ENCODE measurements around the gene CEBPG.

CEBPG gene

GRCh38 chr19:33350538-33351309 lies 22.8 kb upstream of the CEBPG start:
- no peak for DNase-seq (ENCODE audit: low read depth in 2 of 2)

DNA sequence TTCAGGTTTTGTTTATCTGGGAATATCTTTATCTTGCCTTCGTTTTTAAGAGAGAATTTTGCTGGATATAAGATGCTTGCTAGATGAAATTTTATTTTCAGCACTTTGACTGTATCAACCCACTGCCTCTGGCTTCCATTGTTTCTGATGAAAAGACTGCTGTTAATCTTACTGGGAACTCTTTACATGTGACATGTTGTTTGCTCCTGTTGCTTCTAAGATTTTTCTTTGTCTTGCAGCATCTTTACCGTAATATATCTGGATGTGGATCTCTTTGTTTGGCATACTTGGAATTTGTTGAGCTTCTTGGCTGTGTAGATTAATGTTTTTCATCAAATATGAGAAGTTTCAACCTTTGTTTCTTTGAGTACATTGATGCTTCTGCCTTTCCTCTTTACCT lies 18.0 kb upstream of the CEBPG start:
- DNase-seq (ENCODE audit: low read depth in 2 of 2) = no peak

- no peak for DNase-seq (ENCODE audit: low read depth in 2 of 2)
Observed at GRCh38 chr19:33357556-33357955, 16.0 kb upstream of the CEBPG start.

DNA sequence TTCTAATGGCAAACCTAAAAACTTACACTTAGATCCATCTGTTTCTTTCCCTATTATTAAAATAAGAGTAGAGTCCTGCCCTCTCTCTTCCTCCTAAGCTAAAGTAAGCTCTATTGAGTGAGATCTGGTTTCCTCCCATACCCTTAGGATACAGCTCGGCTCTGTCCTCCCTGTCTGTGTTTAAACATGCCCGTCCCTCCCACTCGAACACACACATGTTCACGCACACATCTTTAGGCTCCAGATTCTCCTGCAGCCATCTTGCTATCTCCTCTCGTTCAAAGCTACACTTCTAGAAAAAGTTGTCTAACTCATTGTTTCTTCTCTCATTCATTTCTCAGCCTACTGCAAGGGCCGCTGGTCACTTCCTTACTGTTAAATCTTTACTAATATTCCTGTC lies 15.1 kb upstream of the CEBPG start:
- no peak for DNase-seq (ENCODE audit: low read depth in 2 of 2)

DNA sequence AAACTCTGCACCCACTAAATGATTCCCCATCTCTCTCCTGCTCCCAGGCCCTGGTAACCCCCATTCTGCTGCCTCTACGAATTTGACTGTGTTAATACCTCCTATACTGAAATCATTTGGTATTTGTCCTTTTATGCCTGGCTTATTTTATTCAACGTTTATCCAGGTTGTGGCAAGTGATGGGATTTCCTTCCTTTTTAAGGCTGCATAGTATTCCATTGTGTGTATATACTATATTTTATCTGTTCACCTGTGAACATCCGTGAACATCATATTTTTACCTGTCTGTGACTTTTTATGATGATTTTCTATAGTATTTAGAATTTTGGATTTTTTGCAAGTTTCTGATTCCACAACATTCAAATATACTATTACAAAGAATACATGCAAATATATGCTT lies 13.9 kb upstream of the CEBPG start:
- DNase-seq (ENCODE audit: low read depth in 2 of 2) = no peak

- DNase-seq (ENCODE audit: low read depth in 2 of 2) = no peak
Observed at GRCh38 chr19:33362508-33363228, 10.8 kb upstream of the CEBPG start.

- no peak for DNase-seq (ENCODE audit: low read depth in 2 of 2)
Observed at GRCh38 chr19:33363476-33363875, 10.0 kb upstream of the CEBPG start.

- no peak for DNase-seq (ENCODE audit: low read depth in 2 of 2)
Observed at GRCh38 chr19:33365691-33366090, 7.8 kb upstream of the CEBPG start.

GRCh38 chr19:33366127-33366526 lies 7.4 kb upstream of the CEBPG start:
- no peak for DNase-seq (ENCODE audit: low read depth in 2 of 2)

GRCh38 chr19:33366897-33367296 lies 6.6 kb upstream of the CEBPG start:
- no peak for DNase-seq (ENCODE audit: low read depth in 2 of 2)

- no peak for DNase-seq (ENCODE audit: low read depth in 2 of 2)
Observed at GRCh38 chr19:33368074-33368864, 5.2 kb upstream of the CEBPG start.

DNA sequence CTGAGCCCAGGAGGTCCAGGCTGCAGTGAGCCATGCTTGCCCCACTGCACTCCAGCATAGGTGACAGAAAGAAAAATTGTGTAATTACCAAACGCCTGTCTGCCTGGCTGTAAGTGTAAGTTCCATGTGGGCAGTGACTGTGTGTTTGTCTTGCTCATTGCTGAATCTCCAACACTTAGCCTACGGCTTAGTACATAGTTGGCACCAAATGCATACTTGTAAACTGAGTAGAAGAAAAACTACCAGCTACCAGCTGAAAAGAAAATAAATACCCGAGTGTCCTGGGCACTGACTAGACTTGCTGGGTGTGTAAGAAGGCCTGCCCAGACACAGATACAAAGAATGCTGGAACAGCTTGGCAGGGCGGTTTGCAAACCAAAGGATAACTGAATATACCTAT lies 2.7 kb upstream of the CEBPG start:
- no peak for DNase-seq (ENCODE audit: low read depth in 2 of 2)

DNA sequence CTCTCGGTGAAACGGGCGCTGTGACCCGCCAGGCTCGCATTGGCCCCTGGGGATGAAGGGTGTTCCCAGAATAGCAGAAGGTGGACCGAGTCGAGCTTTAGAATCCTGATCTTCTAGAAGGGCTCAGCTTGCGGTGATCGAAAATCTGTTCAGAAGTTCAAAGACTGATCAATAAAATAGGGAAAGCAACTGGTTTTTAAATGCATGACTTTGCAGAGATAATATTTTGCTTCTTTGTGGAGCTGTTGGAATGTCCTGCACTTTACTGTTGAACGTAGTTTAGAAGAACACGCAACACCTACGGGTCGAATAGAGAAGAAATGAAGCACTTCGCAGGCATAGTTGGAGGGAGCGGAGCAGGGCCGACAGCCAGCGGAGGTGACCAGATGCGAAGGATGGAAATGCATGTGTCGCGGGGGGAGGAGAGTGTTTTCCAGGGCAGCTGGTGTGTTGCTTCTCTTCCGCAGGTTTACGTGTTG lies 766 bp downstream of the CEBPG start:
- peak in 1 of 2 donors; percentile 29 for DNase-seq (ENCODE audit: low read depth in 2 of 2)

GRCh38 chr19:33375156-33375836 lies 1.8 kb downstream of the CEBPG start:
- DNase-seq (ENCODE audit: low read depth in 2 of 2) = no peak

DNA sequence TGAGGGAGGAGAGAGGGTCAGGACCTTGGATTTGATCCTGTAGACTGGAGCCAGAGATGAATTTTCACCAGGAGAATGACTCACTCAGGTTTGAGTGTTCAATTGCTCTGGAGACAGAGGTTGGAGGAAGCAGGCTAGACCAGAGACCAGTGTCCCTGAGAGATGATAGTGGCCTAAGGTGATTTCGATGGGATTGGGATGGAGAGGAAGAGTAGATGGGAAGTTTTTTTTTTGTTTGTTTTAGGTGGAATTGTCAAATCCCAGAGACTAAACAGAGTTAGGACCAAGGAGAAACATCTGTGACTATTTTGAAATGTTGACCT lies 2.3 kb downstream of the CEBPG start:
- no peak for DNase-seq (ENCODE audit: low read depth in 2 of 2)

GRCh38 chr19:33376423-33376822 lies 2.9 kb downstream of the CEBPG start:
- no peak for DNase-seq (ENCODE audit: low read depth in 2 of 2)

DNA sequence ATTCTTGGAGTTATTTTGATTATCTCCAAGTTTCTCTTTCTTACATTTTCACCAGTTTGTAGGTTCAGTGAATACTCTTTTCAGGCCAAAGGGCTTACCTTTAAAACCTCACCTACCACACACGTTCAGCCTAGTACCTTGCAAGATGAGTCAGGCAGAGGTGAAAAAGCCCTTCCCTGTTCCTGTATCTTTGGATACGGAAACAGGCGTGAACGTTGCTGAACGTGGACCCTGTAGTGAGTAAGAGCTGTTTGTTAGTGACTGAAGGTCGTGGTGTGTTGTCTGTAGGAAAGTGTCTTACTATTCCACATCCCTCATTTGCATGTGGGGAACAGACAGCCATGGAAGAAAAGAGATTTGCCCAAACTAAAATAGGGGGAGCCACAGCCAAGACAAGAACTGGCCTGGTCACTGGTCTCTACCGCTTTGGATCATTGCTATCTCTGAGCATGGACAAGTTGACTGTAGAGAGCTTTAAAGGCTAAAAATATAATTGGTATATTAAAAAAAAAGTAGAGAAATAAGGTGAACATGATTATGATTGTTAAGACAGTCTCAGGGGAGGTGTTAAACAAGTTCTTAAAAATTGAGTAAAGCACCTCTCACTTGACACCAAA lies 3.5 kb downstream of the CEBPG start:
- no peak for DNase-seq (ENCODE audit: low read depth in 2 of 2)

- DNase-seq (ENCODE audit: low read depth in 2 of 2) = no peak
Observed at GRCh38 chr19:33377586-33378475, 4.3 kb downstream of the CEBPG start.

DNA sequence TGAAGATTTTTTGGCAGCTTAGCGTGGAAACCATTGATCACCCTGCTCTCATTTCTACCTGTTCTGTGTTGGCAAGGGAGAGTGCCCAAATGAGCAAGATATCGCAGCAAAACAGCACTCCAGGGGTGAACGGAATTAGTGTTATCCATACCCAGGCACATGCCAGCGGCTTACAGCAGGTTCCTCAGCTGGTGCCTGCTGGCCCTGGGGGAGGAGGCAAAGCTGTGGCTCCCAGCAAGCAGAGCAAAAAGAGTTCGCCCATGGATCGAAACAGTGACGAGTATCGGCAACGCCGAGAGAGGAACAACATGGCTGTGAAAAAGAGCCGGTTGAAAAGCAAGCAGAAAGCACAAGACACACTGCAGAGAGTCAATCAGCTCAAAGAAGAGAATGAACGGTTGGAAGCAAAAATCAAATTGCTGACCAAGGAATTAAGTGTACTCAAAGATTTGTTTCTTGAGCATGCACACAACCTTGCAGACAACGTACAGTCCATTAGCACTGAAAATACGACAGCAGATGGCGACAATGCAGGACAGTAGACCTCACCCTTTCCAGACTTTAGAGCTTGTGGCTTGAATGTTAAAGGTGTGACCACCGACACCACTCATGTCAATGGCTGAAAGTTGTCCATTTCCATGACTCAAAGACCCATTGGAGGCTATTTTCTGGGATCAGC lies 5.8 kb downstream of the CEBPG start:
- no peak for DNase-seq (ENCODE audit: low read depth in 2 of 2)

- DNase-seq (ENCODE audit: low read depth in 2 of 2) = no peak
Observed at GRCh38 chr19:33381101-33381500, 7.6 kb downstream of the CEBPG start.

Measured in activated CD4-positive, alpha-beta T cell treated with anti-CD3 and anti-CD28 coated beads for 24 hours (primary cell).